ENCODE data around the gene TNFRSF13B. TPM values are rescaled to one million over a fixed set of nuclear protein-coding genes. Genes with fewer than 3 reads are reported as not detected.
"Not testable (repeated sequence)": the region's sequence is repeated elsewhere in the genome, so short reads cannot be mapped to it uniquely, and the experiment has no call there.

TNFRSF13B gene
- total RNA-seq, 1 experiment from 2014 or later, result 0.28 TPM

DNA sequence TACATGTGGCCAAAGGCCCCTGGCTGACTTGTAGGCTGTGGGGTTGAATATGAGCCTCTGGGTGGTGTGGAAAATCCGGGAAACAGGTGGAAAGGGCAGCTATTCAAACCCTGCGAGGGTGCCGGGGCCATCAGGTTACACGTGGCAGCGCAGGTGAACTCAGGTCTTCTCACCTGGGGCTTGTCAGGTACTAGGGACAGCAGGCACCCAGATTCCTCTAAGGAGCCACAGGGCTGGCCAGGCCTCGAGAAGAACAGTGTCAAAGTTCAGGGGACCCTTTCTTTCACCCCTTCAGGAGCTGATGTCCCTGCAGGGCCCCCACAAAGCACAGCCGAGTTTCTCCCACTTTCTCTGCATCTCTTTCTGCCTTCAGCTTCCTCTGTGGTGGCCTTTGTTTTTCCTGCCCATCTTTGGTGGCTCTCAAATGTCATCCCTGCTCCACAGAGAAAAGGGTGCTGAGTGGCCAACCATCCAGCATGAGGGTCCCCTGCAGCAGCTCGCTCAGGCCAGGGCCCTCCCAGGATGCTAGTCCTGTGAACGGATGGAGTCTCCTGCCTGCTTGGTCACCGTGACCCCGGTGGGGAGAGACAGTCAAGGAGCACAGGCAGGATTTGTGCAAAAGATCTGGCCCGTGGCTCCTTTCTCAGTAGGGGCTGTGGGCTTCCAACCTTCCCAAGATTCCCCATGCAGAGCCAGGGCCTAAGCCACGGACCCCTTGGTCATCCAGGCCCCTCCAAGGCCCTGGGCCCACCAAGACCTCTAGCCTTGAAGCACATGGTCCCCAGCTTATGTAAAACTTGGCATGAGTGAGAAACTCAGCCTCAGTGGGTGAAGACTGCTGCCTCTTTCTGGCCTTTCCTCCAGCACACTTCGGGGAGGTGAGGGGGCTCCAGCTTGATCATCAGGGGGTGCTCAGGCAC is 42.2 kb upstream of the TNFRSF13B start:
- not testable (repeated sequence) for H3T11ph ChIP-seq (ENCODE audit: low read length); H3K27me3 ChIP-seq (ENCODE audit: insufficient read depth, low read length); H2BK5ac ChIP-seq (ENCODE audit: insufficient read length, low read length); H4K8ac ChIP-seq (replicated peaks; ENCODE audit: insufficient read length, low read depth, low read length); H3K4me1 ChIP-seq (ENCODE audit: insufficient read depth, low read length); H3K4me3 Mint-ChIP-seq; H4K20me1 ChIP-seq (ENCODE audit: control insufficient read depth, insufficient read depth, insufficient read length); H3K9me3 Mint-ChIP-seq; H3K79me1 ChIP-seq (ENCODE audit: insufficient read depth, low read depth, low read length, poor library complexity, severe bottlenecking); H3K23ac ChIP-seq (ENCODE audit: insufficient read length, low read depth, low read length); H2BK20ac ChIP-seq (ENCODE audit: low read depth, low read length, poor library complexity, severe bottlenecking); H3K4me1 Mint-ChIP-seq; H3K23me2 ChIP-seq (ENCODE audit: insufficient read length, low read depth, low read length, poor library complexity, severe bottlenecking); H3K9me3 ChIP-seq (ENCODE audit: control insufficient read depth, low read depth, low read length); H3K27ac Mint-ChIP-seq; H3K56ac ChIP-seq (ENCODE audit: insufficient read length, low read depth, low read length); H3K36me3 Mint-ChIP-seq (ENCODE audit: insufficient read depth in 1 of 3, low read depth in 3 of 3); H3K27me3 Mint-ChIP-seq (ENCODE audit: low read depth); H3K4me2 ChIP-seq (ENCODE audit: insufficient read depth, insufficient read length, low read length); H3K9ac ChIP-seq (ENCODE audit: extremely low read depth, insufficient read length, low read length); H2AK5ac ChIP-seq (ENCODE audit: insufficient read length, low read length); H2AFZ ChIP-seq (ENCODE audit: low read length); H4K91ac ChIP-seq (ENCODE audit: insufficient read length, low read depth, low read length); H3K79me2 ChIP-seq (ENCODE audit: insufficient read depth, low read length); H2BK120ac ChIP-seq (ENCODE audit: low read depth, low read length, poor library complexity, severe bottlenecking); H2BK12ac ChIP-seq (ENCODE audit: insufficient read length, low read depth, low read length); H3K27ac ChIP-seq (ENCODE audit: insufficient read length, low read depth, low read length); H4K5ac ChIP-seq (ENCODE audit: insufficient read length, low read depth, low read length); H3K18ac ChIP-seq (ENCODE audit: insufficient read length, low read depth, low read length); H3K4ac ChIP-seq (ENCODE audit: low read depth, low read length); H2BK15ac ChIP-seq (ENCODE audit: low read depth, low read length); DNase-seq
- WGBS (ENCODE audit: extremely low coverage, insufficient read length, low lambda C conversion rate), result no CpG with 5 or more reads among the region's 14 CpGs
- peak overlapping the region; percentile 22; the same call in 1 of the 2 replicates for H3K14ac ChIP-seq (ENCODE audit: insufficient read depth, low read length)

GRCh38 chr17:17011043-17011907 is 39.4 kb upstream of the TNFRSF13B start:
- not testable (repeated sequence) for H3K4me2 ChIP-seq (ENCODE audit: insufficient read depth, insufficient read length, low read length); H3K4me1 Mint-ChIP-seq; H3K36me3 Mint-ChIP-seq (ENCODE audit: insufficient read depth in 1 of 3, low read depth in 3 of 3); H3K9me3 ChIP-seq (ENCODE audit: control insufficient read depth, low read depth, low read length); H2BK20ac ChIP-seq (ENCODE audit: low read depth, low read length, poor library complexity, severe bottlenecking); H3K9me3 Mint-ChIP-seq; H4K5ac ChIP-seq (ENCODE audit: insufficient read length, low read depth, low read length); H4K8ac ChIP-seq (replicated peaks; ENCODE audit: insufficient read length, low read depth, low read length); H3K27me3 ChIP-seq (ENCODE audit: insufficient read depth, low read length); H3K79me2 ChIP-seq (ENCODE audit: insufficient read depth, low read length); H2AK5ac ChIP-seq (ENCODE audit: insufficient read length, low read length); DNase-seq; H3K79me1 ChIP-seq (ENCODE audit: insufficient read depth, low read depth, low read length, poor library complexity, severe bottlenecking); H3K4ac ChIP-seq (ENCODE audit: low read depth, low read length); H4K91ac ChIP-seq (ENCODE audit: insufficient read length, low read depth, low read length); H3K23me2 ChIP-seq (ENCODE audit: insufficient read length, low read depth, low read length, poor library complexity, severe bottlenecking); H4K20me1 ChIP-seq (ENCODE audit: control insufficient read depth, insufficient read depth, insufficient read length); H3K27me3 Mint-ChIP-seq (ENCODE audit: low read depth); H3K27ac ChIP-seq (ENCODE audit: insufficient read length, low read depth, low read length); H2BK5ac ChIP-seq (ENCODE audit: insufficient read length, low read length); H3K23ac ChIP-seq (ENCODE audit: insufficient read length, low read depth, low read length); H3T11ph ChIP-seq (ENCODE audit: low read length); H2BK15ac ChIP-seq (ENCODE audit: low read depth, low read length); H3K4me1 ChIP-seq (ENCODE audit: insufficient read depth, low read length); H3K14ac ChIP-seq (ENCODE audit: insufficient read depth, low read length); H2BK12ac ChIP-seq (ENCODE audit: insufficient read length, low read depth, low read length); H3K18ac ChIP-seq (ENCODE audit: insufficient read length, low read depth, low read length); H3K9ac ChIP-seq (ENCODE audit: extremely low read depth, insufficient read length, low read length); H2BK120ac ChIP-seq (ENCODE audit: low read depth, low read length, poor library complexity, severe bottlenecking); H3K27ac Mint-ChIP-seq; H3K56ac ChIP-seq (ENCODE audit: insufficient read length, low read depth, low read length); H2AFZ ChIP-seq (ENCODE audit: low read length); H3K4me3 Mint-ChIP-seq
- no CpG with 5 or more reads among the region's 12 CpGs for WGBS (ENCODE audit: extremely low coverage, insufficient read length, low lambda C conversion rate)

Data from H9 (cell line).